Testis (tissue), 3 donors: ENCODE results near the gene PRKCA. TPM values are rescaled to one million over a fixed set of nuclear protein-coding genes. Genes with fewer than 3 reads are reported as not detected.

ENCODE experiments used
- DNase-seq: peaks from one replicate; pipeline ENCODE4 v3.0.0-alpha.2; 2019
- H3K27ac ChIP-seq, 2 donors: fragments of 200-600 bp; sonication (generic); one replicate each; pipeline ENCODE4 v1.5.1; 2019
- H3K27me3 ChIP-seq: fragments of 200-600 bp; sonication (generic); one replicate; pipeline ENCODE4 v1.5.1; 2019
- H3K36me3 ChIP-seq: fragments of 200-600 bp; sonication (generic); one replicate; pipeline ENCODE4 v1.5.1; 2017; ENCODE audit warnings: low read depth; ENCODE audit errors: missing control alignments
- H3K4me1 ChIP-seq: fragments of 200-600 bp; sonication (generic); one replicate; pipeline ENCODE4 v1.5.1; 2019
- H3K4me3 ChIP-seq, 2 donors: fragments of 200-600 bp; sonication (generic); one replicate each; pipeline ENCODE4 v1.5.1; 2017 to 2019
- H3K9me3 ChIP-seq: fragments of 200-600 bp; sonication (generic); one replicate; pipeline ENCODE4 v1.5.1; 2017
- POLR2A ChIP-seq: fragments of 450-650 bp; IDR thresholded peaks from one replicate; pipeline ENCODE4 v1.6.1; 2017; ENCODE audit warnings: antibody characterized with exemption, mild to moderate bottlenecking, moderate library complexity
- WGBS, 2 donors: methylation state at CpG; one replicate each; pipeline ENCODE4 v1.1.5; 2018; 5-methylcytosine and 5-hydroxymethylcytosine counted together
- intact Hi-C: fragments of 100-400 bp; cut with DNase I; formaldehyde crosslinking; loops from one replicate; pipeline ENCODE4 v1.15.1; 2023; ENCODE audit warnings: low total_unique reads
- polyA plus RNA-seq: library from polyadenylated mRNA; stranded (reverse); fragments of 350-450 nt; fragmentation: Illumina TruSeq; extraction: RNeasy Lipid Tissue Mini Kit (QIAGEN cat#74804); gene quantifications from one replicate; pipeline ENCODE4 v1.2.3, GENCODE V29; 2014; ENCODE audit warnings: low read depth, low replicate concordance; ENCODE audit not compliant: insufficient read depth
- total RNA-seq, 2 donors: library from RNA; depleted of rRNA; stranded (reverse); fragments of >200 nt; gene quantifications; one replicate each; pipeline ENCODE4 v1.2.3, GENCODE V29; 2016
- TF ChIP-seq, protein P1 (sequence below), 3 experiments: fragments of 450-650 bp in 2 of 3; fragments of 200-600 bp in 1 of 3; sonication (generic) in 1 of 3; IDR thresholded peaks; one replicate each; pipeline ENCODE4 v1.5.1; 2016 to 2019; ENCODE audit warnings: antibody characterized with exemption in 3 of 3, mild to moderate bottlenecking in 2 of 3, moderate library complexity in 1 of 3

The PRKCA gene
- total and polyA plus RNA-seq, 3 donors from 2014 or later: 6.8 to 22.9 (median 15.4) TPM

- Histone ChIP-seq H3K4me1 (no peaks in the 10 kb centered on the region), H3K4me3 (no peak overlapping the region), H3K36me3 (no peaks in the 10 kb centered on the region), H3K9me3 (no peaks in the 10 kb centered on the region), H3K27me3 (no peaks in the 10 kb centered on the region), H3K27ac (no peak overlapping the region)
- intact Hi-C loops: no loop called here
- 87 to 89% methylated on average over 5 to 6 of the region's 6 CpGs for WGBS, 2 donors
- no peak for TF ChIP-seq POLR2A
- TF ChIP-seq, protein P1, sequence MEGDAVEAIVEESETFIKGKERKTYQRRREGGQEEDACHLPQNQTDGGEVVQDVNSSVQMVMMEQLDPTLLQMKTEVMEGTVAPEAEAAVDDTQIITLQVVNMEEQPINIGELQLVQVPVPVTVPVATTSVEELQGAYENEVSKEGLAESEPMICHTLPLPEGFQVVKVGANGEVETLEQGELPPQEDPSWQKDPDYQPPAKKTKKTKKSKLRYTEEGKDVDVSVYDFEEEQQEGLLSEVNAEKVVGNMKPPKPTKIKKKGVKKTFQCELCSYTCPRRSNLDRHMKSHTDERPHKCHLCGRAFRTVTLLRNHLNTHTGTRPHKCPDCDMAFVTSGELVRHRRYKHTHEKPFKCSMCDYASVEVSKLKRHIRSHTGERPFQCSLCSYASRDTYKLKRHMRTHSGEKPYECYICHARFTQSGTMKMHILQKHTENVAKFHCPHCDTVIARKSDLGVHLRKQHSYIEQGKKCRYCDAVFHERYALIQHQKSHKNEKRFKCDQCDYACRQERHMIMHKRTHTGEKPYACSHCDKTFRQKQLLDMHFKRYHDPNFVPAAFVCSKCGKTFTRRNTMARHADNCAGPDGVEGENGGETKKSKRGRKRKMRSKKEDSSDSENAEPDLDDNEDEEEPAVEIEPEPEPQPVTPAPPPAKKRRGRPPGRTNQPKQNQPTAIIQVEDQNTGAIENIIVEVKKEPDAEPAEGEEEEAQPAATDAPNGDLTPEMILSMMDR (IDR thresholded peaks at IDR 0.05): no peak
- DNase-seq: no peak
Observed at GRCh38 chr17:66848496-66848895, 546.1 kb downstream of the PRKCA start.

GRCh38 chr17:66849032-66849655, 546.7 kb downstream of the PRKCA start:
- Histone ChIP-seq H3K9me3 (no peaks in the 10 kb centered on the region), H3K27ac (no peak overlapping the region), H3K27me3 (no peaks in the 10 kb centered on the region), H3K4me3 (no peak overlapping the region), H3K4me1 (no peaks in the 10 kb centered on the region), H3K36me3 (no peaks in the 10 kb centered on the region)
- WGBS, 2 donors: 74 to 79% methylated on average over 11 to 14 of the region's 14 CpGs
- no peak for DNase-seq
- TF ChIP-seq, protein P1 (IDR thresholded peaks at IDR 0.05): no peak
- no peak for TF ChIP-seq POLR2A
- intact Hi-C loops: no loop called here

- Histone ChIP-seq H3K9me3 (no peaks in the 10 kb centered on the region), H3K36me3 (no peaks in the 10 kb centered on the region), H3K4me3 (no peak overlapping the region), H3K27ac (no peak overlapping the region), H3K27me3 (no peaks in the 10 kb centered on the region), H3K4me1 (no peaks in the 10 kb centered on the region)
- intact Hi-C loops: no loop called here
- no peak for DNase-seq
- TF ChIP-seq POLR2A: no peak
- TF ChIP-seq, protein P1 (IDR thresholded peaks at IDR 0.05): no peak
- WGBS, 2 donors: 68 to 76% methylated on average over 4 of the region's 4 CpGs
Observed at GRCh38 chr17:66849851-66850580, 547.6 kb downstream of the PRKCA start.

DNA sequence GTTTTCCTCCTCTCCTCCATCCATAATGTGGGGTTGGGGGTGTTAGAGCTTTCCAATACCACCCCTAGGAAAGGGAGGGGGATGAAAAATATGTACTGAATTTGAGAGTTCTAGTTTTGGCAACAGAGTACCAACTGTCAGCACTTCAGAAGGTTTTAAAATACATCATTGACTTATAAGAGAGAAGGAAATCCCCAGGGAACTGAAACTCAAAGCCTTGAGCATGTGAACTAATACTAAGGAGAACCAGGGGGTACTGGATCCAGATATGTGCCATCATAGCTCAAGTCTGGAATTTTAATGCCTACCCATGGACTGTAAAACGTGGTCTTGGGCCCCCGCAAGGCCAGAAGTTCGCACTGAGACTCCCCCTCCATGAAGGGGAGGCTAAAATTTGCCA, 548.3 kb downstream of the PRKCA start:
- H3K9me3 ChIP-seq: no peaks in the 10 kb centered on the region
- DNase-seq: no peak
- no peak overlapping the region for H3K27ac ChIP-seq
- H3K4me3 ChIP-seq: no peak overlapping the region
- TF ChIP-seq, protein P1 (IDR thresholded peaks at IDR 0.05): no peak
- no peak for TF ChIP-seq POLR2A
- 62 to 96% methylated on average over 3 of the region's 3 CpGs for WGBS, 2 donors
- H3K36me3 ChIP-seq: no peaks in the 10 kb centered on the region
- intact Hi-C loops: no loop called here
- H3K4me1 ChIP-seq: no peaks in the 10 kb centered on the region
- H3K27me3 ChIP-seq: no peaks in the 10 kb centered on the region
